Measurements from ENCODE around the gene EXOSC5. TPM values are rescaled to one million over a fixed set of nuclear protein-coding genes. Genes with fewer than 3 reads are reported as not detected.
A peak's percentile ranks its signal among the peaks of the same experiment; 100 is the strongest.

The EXOSC5 gene
- total and polyA plus RNA-seq, 9 of the 15 experiments (the other 6 are each of a cell fraction or from before 2014, with no cell fraction given) = 10.9 to 75.5 (median 37.8) TPM

DNA sequence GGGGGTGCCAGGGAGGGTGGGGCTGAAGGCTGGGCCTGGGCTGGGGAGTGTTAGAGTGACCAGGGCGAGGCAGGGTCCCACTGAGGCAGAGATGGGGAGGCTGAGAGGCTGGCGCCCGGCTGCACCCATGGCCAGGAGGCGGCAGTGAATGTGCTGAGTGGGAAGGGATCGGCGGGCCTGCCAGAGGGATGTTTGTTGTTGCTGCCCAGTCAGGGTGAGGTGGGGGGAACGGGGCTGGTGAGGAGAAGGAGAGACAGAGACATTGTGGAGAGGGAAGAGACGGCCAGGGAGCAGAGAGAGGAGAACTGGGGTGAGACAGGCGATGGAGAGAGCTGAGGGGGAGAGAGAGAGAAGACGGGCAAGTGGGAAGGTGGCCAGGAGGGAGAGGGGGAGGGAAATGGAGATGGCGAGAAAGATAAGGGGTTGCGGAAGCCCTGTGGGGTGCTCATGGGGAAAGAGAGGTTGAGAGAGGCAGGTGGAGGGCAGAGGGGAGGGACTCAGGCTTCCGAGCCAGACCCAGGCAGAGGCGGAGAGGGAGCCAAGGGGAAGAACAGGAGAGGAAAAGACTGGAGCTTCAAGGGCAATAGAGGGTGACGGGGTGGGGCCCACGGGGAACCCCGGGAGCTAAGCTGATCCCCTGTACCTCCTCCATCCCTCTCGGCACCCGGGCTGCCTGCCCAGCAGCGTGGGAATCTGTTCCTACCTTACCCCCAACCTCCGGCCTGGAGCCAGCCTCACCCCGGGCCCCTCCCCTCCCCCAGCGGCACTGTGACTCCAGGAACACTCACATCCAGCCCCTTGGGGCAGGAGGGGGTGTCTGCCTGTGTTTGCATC, 30.7 kb upstream of the EXOSC5 start (continued):
- TF ChIP-seq, protein P1, sequence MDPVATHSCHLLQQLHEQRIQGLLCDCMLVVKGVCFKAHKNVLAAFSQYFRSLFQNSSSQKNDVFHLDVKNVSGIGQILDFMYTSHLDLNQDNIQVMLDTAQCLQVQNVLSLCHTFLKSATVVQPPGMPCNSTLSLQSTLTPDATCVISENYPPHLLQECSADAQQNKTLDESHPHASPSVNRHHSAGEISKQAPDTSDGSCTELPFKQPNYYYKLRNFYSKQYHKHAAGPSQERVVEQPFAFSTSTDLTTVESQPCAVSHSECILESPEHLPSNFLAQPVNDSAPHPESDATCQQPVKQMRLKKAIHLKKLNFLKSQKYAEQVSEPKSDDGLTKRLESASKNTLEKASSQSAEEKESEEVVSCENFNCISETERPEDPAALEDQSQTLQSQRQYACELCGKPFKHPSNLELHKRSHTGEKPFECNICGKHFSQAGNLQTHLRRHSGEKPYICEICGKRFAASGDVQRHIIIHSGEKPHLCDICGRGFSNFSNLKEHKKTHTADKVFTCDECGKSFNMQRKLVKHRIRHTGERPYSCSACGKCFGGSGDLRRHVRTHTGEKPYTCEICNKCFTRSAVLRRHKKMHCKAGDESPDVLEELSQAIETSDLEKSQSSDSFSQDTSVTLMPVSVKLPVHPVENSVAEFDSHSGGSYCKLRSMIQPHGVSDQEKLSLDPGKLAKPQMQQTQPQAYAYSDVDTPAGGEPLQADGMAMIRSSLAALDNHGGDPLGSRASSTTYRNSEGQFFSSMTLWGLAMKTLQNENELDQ (CRISPR knock-in tag; IDR thresholded peaks at IDR 0.05; ENCODE audit: borderline replicate concordance) = no peak
- TF ChIP-seq TFAM (CRISPR knock-in tag; conservative IDR thresholded peaks at IDR 0.05) (no peak), PURB (CRISPR knock-in tag; IDR thresholded peaks at IDR 0.05; ENCODE audit: low read depth) (no peak), CBX3 (IDR thresholded peaks at IDR 0.05; ENCODE audit: borderline replicate concordance in 1 of 2, low read length in 2 of 2) (no peak), TCFL5 (CRISPR knock-in tag; conservative IDR thresholded peaks at IDR 0.05) (no peak), ZNF239 (CRISPR knock-in tag; IDR thresholded peaks at IDR 0.05) (no peak), GATA2 (CRISPR knock-in tag; IDR thresholded peaks at IDR 0.05) (peak; percentile 73), BACH1 (tag; IDR thresholded peaks at IDR 0.05) (no peak), COPS2 (conservative IDR thresholded peaks at IDR 0.05) (no peak)
- TF ChIP-seq, protein P2, sequence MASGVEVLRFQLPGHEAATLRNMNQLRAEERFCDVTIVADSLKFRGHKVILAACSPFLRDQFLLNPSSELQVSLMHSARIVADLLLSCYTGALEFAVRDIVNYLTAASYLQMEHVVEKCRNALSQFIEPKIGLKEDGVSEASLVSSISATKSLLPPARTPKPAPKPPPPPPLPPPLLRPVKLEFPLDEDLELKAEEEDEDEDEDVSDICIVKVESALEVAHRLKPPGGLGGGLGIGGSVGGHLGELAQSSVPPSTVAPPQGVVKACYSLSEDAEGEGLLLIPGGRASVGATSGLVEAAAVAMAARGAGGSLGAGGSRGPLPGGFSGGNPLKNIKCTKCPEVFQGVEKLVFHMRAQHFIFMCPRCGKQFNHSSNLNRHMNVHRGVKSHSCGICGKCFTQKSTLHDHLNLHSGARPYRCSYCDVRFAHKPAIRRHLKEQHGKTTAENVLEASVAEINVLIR (CRISPR knock-in tag; IDR thresholded peaks at IDR 0.05) = no peak
- TF ChIP-seq, protein P3, sequence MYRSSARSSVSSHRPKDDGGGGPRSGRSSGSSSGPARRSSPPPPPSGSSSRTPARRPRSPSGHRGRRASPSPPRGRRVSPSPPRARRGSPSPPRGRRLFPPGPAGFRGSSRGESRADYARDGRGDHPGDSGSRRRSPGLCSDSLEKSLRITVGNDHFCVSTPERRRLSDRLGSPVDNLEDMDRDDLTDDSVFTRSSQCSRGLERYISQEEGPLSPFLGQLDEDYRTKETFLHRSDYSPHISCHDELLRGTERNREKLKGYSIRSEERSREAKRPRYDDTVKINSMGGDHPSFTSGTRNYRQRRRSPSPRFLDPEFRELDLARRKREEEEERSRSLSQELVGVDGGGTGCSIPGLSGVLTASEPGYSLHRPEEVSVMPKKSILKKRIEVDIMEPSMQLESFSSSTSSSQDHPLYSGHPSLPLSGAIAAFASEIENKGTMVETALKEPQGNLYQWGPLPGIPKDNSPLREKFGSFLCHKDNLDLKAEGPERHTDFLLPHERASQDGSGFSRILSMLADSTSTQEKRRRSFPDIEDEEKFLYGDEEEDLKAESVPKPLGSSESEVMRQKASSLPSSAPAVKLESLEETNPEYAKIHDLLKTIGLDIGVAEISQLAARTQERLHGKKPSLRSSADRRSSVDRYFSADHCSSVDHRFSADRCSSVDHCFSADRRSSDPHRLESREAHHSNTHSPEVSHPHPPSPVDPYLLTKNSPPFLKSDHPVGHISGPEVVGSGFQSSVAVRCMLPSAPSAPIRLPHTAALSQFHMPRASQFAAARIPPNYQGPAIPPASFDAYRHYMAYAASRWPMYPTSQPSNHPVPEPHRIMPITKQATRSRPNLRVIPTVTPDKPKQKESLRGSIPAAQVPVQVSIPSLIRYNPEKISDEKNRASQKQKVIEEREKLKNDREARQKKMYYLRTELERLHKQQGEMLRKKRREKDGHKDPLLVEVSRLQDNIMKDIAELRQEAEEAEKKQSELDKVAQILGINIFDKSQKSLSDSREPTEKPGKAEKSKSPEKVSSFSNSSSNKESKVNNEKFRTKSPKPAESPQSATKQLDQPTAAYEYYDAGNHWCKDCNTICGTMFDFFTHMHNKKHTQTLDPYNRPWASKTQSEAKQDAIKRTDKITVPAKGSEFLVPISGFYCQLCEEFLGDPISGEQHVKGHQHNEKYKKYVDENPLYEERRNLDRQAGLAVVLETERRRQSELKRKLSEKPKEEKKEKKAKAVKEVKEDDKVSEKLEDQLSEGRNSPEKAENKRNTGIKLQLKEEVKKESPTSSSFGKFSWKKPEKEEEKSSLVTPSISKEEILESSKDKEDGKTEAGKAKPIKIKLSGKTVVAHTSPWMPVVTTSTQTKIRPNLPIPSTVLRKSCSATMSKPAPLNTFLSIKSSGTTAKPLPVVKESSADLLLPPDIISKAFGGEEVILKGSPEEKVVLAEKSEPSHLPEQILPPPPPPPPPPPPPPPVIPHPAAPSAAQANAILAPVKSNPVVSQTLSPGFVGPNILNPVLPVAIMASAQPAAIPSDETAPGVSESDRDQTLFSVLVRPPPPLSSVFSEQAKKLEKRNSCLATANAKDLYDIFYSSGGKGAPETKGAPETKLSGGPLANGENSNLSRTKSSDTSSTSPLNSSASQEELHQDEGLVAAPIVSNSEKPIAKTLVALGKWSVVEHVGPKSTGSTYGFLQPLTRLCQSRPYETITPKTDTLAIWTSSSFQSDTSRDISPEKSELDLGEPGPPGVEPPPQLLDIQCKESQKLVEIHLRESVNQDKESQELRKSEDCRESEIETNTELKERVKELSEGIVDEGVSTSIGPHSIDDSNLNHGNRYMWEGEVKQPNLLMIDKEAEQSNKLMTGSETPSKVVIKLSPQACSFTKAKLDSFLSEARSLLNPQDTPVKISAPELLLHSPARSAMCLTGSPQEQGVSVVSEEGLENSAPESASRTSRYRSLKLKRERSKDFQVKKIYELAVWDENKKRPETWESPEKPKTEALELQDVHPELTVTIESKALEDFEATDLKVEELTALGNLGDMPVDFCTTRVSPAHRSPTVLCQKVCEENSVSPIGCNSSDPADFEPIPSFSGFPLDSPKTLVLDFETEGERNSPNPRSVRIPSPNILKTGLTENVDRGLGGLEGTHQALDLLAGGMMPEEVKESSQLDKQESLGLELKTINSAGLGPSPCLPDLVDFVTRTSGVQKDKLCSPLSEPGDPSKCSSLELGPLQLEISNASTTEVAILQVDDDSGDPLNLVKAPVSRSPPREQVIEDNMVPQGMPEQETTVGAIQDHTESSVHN (IDR thresholded peaks at IDR 0.05; ENCODE audit: borderline replicate concordance in 1 of 2, low read depth in 1 of 2) = no peak
- TF ChIP-seq, protein P4, sequence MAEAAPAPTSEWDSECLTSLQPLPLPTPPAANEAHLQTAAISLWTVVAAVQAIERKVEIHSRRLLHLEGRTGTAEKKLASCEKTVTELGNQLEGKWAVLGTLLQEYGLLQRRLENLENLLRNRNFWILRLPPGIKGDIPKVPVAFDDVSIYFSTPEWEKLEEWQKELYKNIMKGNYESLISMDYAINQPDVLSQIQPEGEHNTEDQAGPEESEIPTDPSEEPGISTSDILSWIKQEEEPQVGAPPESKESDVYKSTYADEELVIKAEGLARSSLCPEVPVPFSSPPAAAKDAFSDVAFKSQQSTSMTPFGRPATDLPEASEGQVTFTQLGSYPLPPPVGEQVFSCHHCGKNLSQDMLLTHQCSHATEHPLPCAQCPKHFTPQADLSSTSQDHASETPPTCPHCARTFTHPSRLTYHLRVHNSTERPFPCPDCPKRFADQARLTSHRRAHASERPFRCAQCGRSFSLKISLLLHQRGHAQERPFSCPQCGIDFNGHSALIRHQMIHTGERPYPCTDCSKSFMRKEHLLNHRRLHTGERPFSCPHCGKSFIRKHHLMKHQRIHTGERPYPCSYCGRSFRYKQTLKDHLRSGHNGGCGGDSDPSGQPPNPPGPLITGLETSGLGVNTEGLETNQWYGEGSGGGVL (CRISPR knock-in tag; IDR thresholded peaks at IDR 0.05) = no peak
